Parietal lobe (tissue), 2 donors: ENCODE measurements around the gene ARHGEF12. TPM values are rescaled to one million over a fixed set of nuclear protein-coding genes. Genes with fewer than 3 reads are reported as not detected.

Experiments
- small RNA-seq: library from RNA; depleted of rRNA; stranded (forward); fragments of <200 nt; gene quantifications from one replicate; pipeline ENCODE3, GENCODE V24; 2014; ENCODE audit warnings: low replicate concordance
- total RNA-seq: library from RNA; depleted of rRNA; stranded (reverse); fragments of >200 nt; gene quantifications from one replicate; pipeline ENCODE4 v1.2.3, GENCODE V29; 2014

ARHGEF12 gene, protein sequence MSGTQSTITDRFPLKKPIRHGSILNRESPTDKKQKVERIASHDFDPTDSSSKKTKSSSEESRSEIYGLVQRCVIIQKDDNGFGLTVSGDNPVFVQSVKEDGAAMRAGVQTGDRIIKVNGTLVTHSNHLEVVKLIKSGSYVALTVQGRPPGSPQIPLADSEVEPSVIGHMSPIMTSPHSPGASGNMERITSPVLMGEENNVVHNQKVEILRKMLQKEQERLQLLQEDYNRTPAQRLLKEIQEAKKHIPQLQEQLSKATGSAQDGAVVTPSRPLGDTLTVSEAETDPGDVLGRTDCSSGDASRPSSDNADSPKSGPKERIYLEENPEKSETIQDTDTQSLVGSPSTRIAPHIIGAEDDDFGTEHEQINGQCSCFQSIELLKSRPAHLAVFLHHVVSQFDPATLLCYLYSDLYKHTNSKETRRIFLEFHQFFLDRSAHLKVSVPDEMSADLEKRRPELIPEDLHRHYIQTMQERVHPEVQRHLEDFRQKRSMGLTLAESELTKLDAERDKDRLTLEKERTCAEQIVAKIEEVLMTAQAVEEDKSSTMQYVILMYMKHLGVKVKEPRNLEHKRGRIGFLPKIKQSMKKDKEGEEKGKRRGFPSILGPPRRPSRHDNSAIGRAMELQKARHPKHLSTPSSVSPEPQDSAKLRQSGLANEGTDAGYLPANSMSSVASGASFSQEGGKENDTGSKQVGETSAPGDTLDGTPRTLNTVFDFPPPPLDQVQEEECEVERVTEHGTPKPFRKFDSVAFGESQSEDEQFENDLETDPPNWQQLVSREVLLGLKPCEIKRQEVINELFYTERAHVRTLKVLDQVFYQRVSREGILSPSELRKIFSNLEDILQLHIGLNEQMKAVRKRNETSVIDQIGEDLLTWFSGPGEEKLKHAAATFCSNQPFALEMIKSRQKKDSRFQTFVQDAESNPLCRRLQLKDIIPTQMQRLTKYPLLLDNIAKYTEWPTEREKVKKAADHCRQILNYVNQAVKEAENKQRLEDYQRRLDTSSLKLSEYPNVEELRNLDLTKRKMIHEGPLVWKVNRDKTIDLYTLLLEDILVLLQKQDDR (N-terminal part only)
- 310 TPM for total RNA-seq

DNA sequence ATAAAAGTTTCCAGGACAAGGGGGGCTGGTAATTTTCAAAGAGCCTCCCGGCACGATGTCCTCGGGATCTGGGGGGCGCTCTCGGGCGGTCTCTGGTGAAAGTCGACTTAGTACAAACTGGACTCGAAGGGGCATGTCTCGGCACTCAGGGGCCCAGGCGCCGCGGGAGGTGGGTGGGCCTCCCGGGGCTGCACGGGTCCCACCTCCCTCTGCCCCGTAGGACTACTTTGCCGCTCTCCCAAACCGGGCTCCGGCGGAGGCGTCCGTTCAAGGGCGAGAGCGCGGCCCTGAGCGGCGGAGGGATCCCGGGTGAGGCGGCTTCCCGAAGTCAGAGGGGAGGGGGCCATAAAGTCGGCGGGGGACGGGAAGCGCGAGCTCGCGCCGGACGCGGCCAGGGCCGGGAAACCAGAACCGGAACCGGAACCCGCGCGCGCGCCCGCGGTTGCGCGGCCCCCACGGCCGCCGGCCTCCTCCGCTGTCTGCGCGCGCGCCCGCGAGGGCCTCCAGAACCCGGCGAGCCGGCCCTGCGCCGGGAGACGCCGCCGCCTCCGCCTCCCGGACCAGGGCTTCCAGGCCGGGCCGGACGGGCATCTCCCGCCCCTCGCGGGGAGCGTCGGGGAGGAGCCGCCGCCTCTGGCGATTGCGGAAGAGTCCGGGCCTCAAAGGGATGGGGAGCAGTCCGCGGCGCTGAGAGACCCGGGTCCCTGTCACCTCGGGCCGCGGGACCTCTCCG lies at the start of gene ARHGEF12:
TSS of gene ARHGEF12 (plus strand) at position 506 of the 733 bp plus-strand sequence. CDS start 831 bp downstream, outside the sequence.

DNA sequence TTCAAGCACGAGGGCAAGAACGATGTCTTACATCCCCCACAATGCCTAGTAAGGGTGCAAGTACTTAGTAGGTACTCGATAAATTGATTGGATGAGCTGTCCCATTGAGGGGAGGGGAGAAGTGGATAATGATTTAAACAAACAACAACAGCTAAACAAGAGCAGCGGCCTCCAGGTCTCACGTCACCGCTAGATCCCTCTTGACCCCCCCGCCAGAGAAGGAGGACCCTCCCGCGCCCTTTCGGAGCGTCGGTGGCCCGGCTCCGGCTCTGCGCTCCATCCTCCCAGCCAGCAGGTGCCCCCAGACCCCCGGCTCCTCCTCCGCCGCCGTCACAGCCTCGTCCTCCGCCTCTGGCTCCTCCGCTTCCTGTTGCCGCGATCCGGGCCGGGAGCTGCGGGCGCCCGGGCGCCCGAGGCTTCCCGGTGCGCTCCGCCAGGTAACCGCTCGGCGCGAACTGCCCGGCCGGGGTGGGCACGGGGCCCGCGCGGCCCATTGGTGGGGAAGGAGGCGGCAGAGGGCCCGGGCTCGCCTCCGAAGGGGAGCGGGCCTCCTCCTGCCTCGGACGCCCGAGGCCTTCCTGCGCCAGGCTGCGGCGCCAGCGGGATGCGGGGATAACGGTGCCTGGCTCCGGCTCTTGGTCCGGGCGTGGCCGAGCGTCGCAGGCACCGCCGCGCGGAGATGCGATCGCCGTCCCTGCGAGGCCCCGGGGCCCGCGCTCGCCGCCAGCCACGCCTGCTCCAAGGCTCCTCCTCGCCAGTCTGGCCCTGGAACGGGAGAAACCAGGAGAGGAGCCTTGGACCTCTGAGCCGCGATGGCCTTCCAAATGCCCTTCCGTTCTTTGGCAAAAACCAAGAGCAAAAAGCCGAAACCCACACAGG lies 11.0 kb upstream of the ARHGEF12 start, which contains the start of gene TLCD5:
TSS of gene TLCD5 (plus strand) at position 368 of the 879 bp plus-strand sequence. CDS start 2,143 bp downstream, outside the sequence.

DNA sequence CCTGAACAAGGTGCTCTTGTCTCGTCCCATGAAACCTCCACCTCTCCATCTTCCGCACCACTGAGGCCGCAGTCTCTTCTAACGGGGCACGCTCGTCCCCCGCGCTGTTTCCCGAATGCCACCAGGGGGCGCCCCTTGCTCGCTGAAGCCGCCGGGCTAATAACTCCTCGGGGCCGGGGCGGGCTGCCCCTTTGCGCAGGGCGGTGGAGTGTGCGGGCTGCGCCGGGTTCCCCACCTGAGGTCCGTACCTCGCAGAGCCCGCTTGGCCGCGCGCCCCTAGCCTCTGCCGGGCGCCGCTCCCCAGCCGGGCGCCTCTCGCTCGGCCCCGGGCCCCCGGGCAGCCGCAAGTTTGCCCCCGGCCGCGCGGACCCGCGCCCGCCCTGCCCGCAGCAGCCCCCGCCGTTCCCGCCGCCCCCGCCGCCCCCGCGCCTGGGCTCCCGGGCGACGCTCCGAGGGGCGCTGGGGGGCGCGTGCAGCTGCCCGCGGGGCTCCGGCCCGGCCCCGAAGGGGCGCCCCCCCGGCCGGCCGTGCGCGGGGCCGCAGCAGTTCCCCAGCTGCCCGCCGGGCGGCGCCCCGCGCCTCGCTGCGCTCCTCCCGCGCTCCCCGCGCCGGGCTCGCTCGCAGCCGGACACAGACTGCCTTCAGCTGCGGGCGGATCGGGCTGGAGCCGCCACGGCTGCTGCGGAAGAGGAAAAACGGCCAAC lies 175.1 kb downstream of the ARHGEF12 start, which contains the start of gene GRIK4:
TSS of gene GRIK4 (plus strand) at position 633 of the 704 bp plus-strand sequence. CDS start 148,571 bp downstream, outside the sequence.

Small RNA genes within 50 kb of the gene (small RNA-seq; reads per million reads assigned to genes)
- gene RF00100, result 445 reads per million, percentile 97 among the genes with 10 or more reads in this experiment

Other genes with a start within 250 kb of the ARHGEF12 start
- gene TRIM29, start 198.3 kb upstream of the ARHGEF12 start, total RNA-seq, result not detected
- 1.9 TPM for gene OAF, start 125.4 kb upstream of the ARHGEF12 start, total RNA-seq
- gene POU2F3, start 96.3 kb upstream of the ARHGEF12 start, total RNA-seq, result not detected
- gene TLCD5, start 11.1 kb upstream of the ARHGEF12 start, total RNA-seq, result 21.6 TPM
- 5.3 TPM for gene GRIK4, start 175.3 kb downstream of the ARHGEF12 start, total RNA-seq